Liver (tissue), 9 donors: ENCODE measurements around the gene RCOR2. TPM values are rescaled to one million over a fixed set of nuclear protein-coding genes. Genes with fewer than 3 reads are reported as not detected.

Experiments
- DNase-seq: peaks from one replicate; pipeline ENCODE4 v3.0.0-alpha.2; 2017; ENCODE audit warnings: low spot score
- H3K27ac ChIP-seq, 2 donors: one replicate each; pipeline ENCODE4 v1.7.0; 2013; ENCODE audit warnings: inconsistent platforms in 2 of 2, low read length in 2 of 2, control low read depth in 1 of 2, low read depth in 1 of 2, mild to moderate bottlenecking in 1 of 2
- H3K27me3 ChIP-seq, 4 donors: one replicate each; pipeline versions ENCODE4 v1.6.1 to v1.7.0; 2013; ENCODE audit warnings: low read length in 3 of 4, inconsistent platforms in 1 of 4, mild to moderate bottlenecking in 1 of 4, moderate library complexity in 1 of 4; ENCODE audit not compliant: control insufficient read depth in 4 of 4, insufficient read depth in 4 of 4
- H3K36me3 ChIP-seq, 4 donors: one replicate each; pipeline versions ENCODE4 v1.6.1 to v1.7.0; 2013; ENCODE audit warnings: low read length in 3 of 4, mild to moderate bottlenecking in 3 of 4, low read depth in 1 of 4, moderate library complexity in 1 of 4; ENCODE audit not compliant: control insufficient read depth in 4 of 4, insufficient read depth in 3 of 4
- H3K4me1 ChIP-seq, 4 donors: one replicate each; pipeline versions ENCODE4 v1.6.1 to v1.7.0; 2013; ENCODE audit warnings: low read length in 3 of 4, mild to moderate bottlenecking in 3 of 4, moderate library complexity in 1 of 4; ENCODE audit not compliant: control insufficient read depth in 4 of 4, insufficient read depth in 4 of 4
- H3K4me3 ChIP-seq, 3 donors: one replicate each; pipeline versions ENCODE4 v1.6.1 to v1.7.0; 2013; ENCODE audit warnings: low read length in 3 of 3, control low read depth in 1 of 3, low read depth in 1 of 3, mild to moderate bottlenecking in 1 of 3
- H3K9ac ChIP-seq, 2 donors: one replicate each; pipeline ENCODE4 v1.7.0; 2013; ENCODE audit warnings: low read length in 2 of 2, mild to moderate bottlenecking in 2 of 2, moderate library complexity in 2 of 2, control low read depth in 1 of 2, low read depth in 1 of 2
- H3K9me3 ChIP-seq, 4 donors: one replicate each; pipeline versions ENCODE4 v1.6.1 to v1.7.0; 2013; ENCODE audit warnings: low read length in 3 of 4; ENCODE audit not compliant: control insufficient read depth in 4 of 4
- CTCF ChIP-seq: fragments of 150-350 bp; IDR thresholded peaks from 2 replicates; pipeline ENCODE4 v1.5.1; 2017; ENCODE audit warnings: improper control_type of control experiment, low read depth, low read length; ENCODE audit not compliant: missing input control
- EGR1 ChIP-seq, 2 donors: IDR thresholded peaks; 2 replicates each; pipeline ENCODE4 v1.6.1; 2016 to 2018; ENCODE audit warnings: antibody characterized with exemption in 2 of 2, low read depth in 2 of 2
- FOXA1 ChIP-seq: IDR thresholded peaks from 2 replicates; pipeline ENCODE4 v1.6.1; 2016; ENCODE audit warnings: antibody characterized with exemption
- FOXA2 ChIP-seq: IDR thresholded peaks from 2 replicates; pipeline ENCODE4 v1.6.1; 2016; ENCODE audit warnings: antibody characterized with exemption
- GABPA ChIP-seq, 2 donors: IDR thresholded peaks in 1 of 2; conservative IDR thresholded peaks in 1 of 2; 2 replicates each; pipeline ENCODE4 v1.6.1; 2016; ENCODE audit warnings: antibody characterized with exemption in 2 of 2, mild to moderate bottlenecking in 1 of 2, moderate library complexity in 1 of 2
- HNF4A ChIP-seq, 2 donors: conservative IDR thresholded peaks; 2 replicates each; pipeline ENCODE4 v1.6.1; 2016; ENCODE audit warnings: antibody characterized with exemption in 2 of 2, mild to moderate bottlenecking in 2 of 2
- HNF4G ChIP-seq: IDR thresholded peaks from 2 replicates; pipeline ENCODE4 v1.6.1; 2016; ENCODE audit warnings: antibody characterized with exemption
- JUND ChIP-seq, 2 donors: IDR thresholded peaks; 2 replicates each; pipeline ENCODE4 v1.6.1; 2016; ENCODE audit warnings: antibody characterized with exemption in 2 of 2
- MAX ChIP-seq: IDR thresholded peaks from 2 replicates; pipeline ENCODE4 v1.6.1; 2016; ENCODE audit warnings: antibody characterized with exemption
- NR2F2 ChIP-seq: IDR thresholded peaks from 2 replicates; pipeline ENCODE4 v1.6.1; 2016; ENCODE audit warnings: antibody characterized with exemption
- RAD21 ChIP-seq, 2 donors: IDR thresholded peaks; 2 replicates each; pipeline ENCODE4 v1.6.1; 2016; ENCODE audit warnings: antibody characterized with exemption in 2 of 2, mild to moderate bottlenecking in 2 of 2
- REST ChIP-seq: IDR thresholded peaks from 2 replicates; pipeline ENCODE4 v1.6.1; 2016; ENCODE audit warnings: antibody characterized with exemption, mild to moderate bottlenecking
- RXRA ChIP-seq, 2 donors: IDR thresholded peaks; 2 replicates each; pipeline ENCODE4 v1.6.1; 2017 to 2018; ENCODE audit warnings: antibody characterized with exemption in 2 of 2, mild to moderate bottlenecking in 1 of 2
- SP1 ChIP-seq: IDR thresholded peaks from 2 replicates; pipeline ENCODE4 v1.6.1; 2018; ENCODE audit warnings: antibody characterized with exemption, mild to moderate bottlenecking
- YY1 ChIP-seq: IDR thresholded peaks from 2 replicates; pipeline ENCODE4 v1.6.1; 2016; ENCODE audit warnings: antibody characterized with exemption, mild to moderate bottlenecking
- ZBTB33 ChIP-seq: IDR thresholded peaks from 2 replicates; pipeline ENCODE4 v1.6.1; 2016; ENCODE audit warnings: antibody characterized with exemption
- WGBS: extraction: QIAGEN DNeasy Blood & Tissue Kit; methylation state at CpG from one replicate; pipeline ENCODE4 v1.1.7; 2013; 5-methylcytosine and 5-hydroxymethylcytosine counted together
- polyA plus RNA-seq, 2 donors: library from polyadenylated mRNA; stranded (reverse) in 1 of 2; unstranded in 1 of 2; fragments of 200-250 nt in 1 of 2; fragments of >200 nt in 1 of 2; fragmentation: Nextera tagmentation in 1 of 2; extraction: Ambion mirVana in 1 of 2; gene quantifications; one replicate each; pipeline versions ENCODE4 v1.2.1 to v1.2.3, GENCODE V29; 2013 to 2015
- total RNA-seq, 2 donors: library from RNA; depleted of rRNA; stranded (reverse); fragments of >200 nt; gene quantifications; one replicate each; pipeline ENCODE4 v1.2.3, GENCODE V29; 2014
- TF ChIP-seq, protein P1 (sequence below): IDR thresholded peaks from 2 replicates; pipeline ENCODE4 v1.6.1; 2016; ENCODE audit warnings: antibody characterized with exemption
- donor health status: healthy.
- donor health status: healthy.
- donor health status: healthy.
- donor health status: healthy.
- donor health status: healthy.

RCOR2 gene
- total and polyA plus RNA-seq, 4 donors: 0.05 to 0.19 TPM; not detected in 2

DNA sequence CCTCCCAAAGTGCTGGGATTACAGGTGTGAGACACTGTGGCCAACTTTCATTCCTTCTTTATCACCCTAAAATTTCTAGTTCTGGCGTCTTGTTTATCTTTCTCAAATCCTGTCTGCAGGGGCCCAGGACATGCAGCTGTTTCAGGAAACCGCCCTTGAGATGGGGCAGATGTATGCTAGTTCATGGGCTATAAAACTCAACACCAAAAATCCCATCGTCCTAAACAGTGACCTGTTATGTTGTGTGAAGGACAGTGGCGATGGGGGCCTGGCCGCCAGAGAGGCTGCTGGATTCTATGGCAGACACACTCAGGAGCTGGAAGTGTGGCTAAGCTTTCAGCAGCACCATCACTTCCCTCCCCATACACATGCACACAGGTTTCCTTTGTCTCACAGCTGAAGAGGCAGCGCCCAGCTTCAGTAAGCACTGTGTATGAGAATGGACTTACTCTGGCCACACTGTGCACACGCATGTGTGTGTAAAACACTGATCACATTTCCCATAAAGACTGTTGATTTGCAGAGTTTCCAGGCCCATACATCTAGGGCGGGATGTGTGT is 41.4 kb downstream of the RCOR2 start:
- Histone ChIP-seq H3K36me3 (no peaks in the 10 kb centered on the region), H3K27ac (no peak overlapping the region), H3K9me3 (no peaks in the 10 kb centered on the region), H3K4me1 (peaks cover 7 to 43% (median 36%) of the 10 kb centered on the region in 4 donors), H3K27me3 (no peaks in the 10 kb centered on the region), H3K9ac (no peak overlapping the region), H3K4me3 (no peak overlapping the region)
- no peak for DNase-seq
- 95% methylated on average over 8 of the region's 8 CpGs for WGBS
- no peak for TF ChIP-seq RAD21 (IDR thresholded peaks at IDR 0.05)

GRCh38 chr11:63874511-63874910 is 42.5 kb downstream of the RCOR2 start:
- Histone ChIP-seq H3K36me3 (no peaks in the 10 kb centered on the region), H3K27me3 (no peaks in the 10 kb centered on the region), H3K4me1 (peaks cover 7 to 47% (median 39%) of the 10 kb centered on the region in 4 donors), H3K27ac (no peak overlapping the region), H3K9ac (no peak overlapping the region), H3K9me3 (no peaks in the 10 kb centered on the region), H3K4me3 (no peak overlapping the region)
- no peak for DNase-seq
- 76% methylated on average over 6 of the region's 6 CpGs for WGBS
- TF ChIP-seq ZBTB33: no peak
- no peak for TF ChIP-seq EGR1 (IDR thresholded peaks at IDR 0.05; ENCODE audit: low read depth in 2 of 2)
- no peak for TF ChIP-seq JUND (IDR thresholded peaks at IDR 0.05)
- no peak for TF ChIP-seq CTCF
- no peak for TF ChIP-seq HNF4A (conservative IDR thresholded peaks at IDR 0.05)
- no peak for TF ChIP-seq GABPA (IDR thresholded peaks at IDR 0.05 in 1 of 2, conservative IDR thresholded peaks at IDR 0.05 in 1 of 2)
- no peak for TF ChIP-seq RXRA (IDR thresholded peaks at IDR 0.05)
- TF ChIP-seq REST: no peak
- no peak for TF ChIP-seq FOXA1
- no peak for TF ChIP-seq SP1
- no peak for TF ChIP-seq MAX
- TF ChIP-seq RAD21 (IDR thresholded peaks at IDR 0.05): no peak
- no peak for TF ChIP-seq FOXA2
- TF ChIP-seq, protein P1, sequence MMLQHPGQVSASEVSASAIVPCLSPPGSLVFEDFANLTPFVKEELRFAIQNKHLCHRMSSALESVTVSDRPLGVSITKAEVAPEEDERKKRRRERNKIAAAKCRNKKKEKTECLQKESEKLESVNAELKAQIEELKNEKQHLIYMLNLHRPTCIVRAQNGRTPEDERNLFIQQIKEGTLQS: no peak
- TF ChIP-seq HNF4G: no peak
- TF ChIP-seq YY1: no peak
- no peak for TF ChIP-seq NR2F2
